Hindlimb muscle (tissue), 1 donor: ENCODE data around the gene ZC3H12C. TPM values are rescaled to one million over a fixed set of nuclear protein-coding genes. Genes with fewer than 3 reads are reported as not detected.

Experiments used
- polyA plus RNA-seq: library from polyadenylated mRNA; unstranded; fragments of 120-200 nt; gene quantifications from one replicate; pipeline ENCODE4 v1.2.1, GENCODE V29; 2013; ENCODE audit not compliant: insufficient read length

The ZC3H12C gene
- polyA plus RNA-seq, 1 donor, result 8.7 TPM

Other genes with a start within 250 kb of the ZC3H12C start
- gene RDX, start 203.2 kb downstream of the ZC3H12C start, polyA plus RNA-seq, result 67.0 TPM